Neural progenitor cell (in vitro differentiated cells): Measurements from ENCODE around the gene UBIAD1.

Experiments
- EZH2phosphoT487 ChIP-seq: fragments of 200-600 bp; sonication (generic); IDR thresholded peaks from 2 replicates; pipeline ENCODE4 v1.6.1; 2017; ENCODE audit warnings: antibody characterized with exemption
- TF ChIP-seq, protein P1 (sequence below): fragments of 200-600 bp; sonication (generic); IDR thresholded peaks from 2 replicates; pipeline ENCODE4 v1.5.1; 2017; ENCODE audit warnings: antibody characterized with exemption, mild to moderate bottlenecking

DNA sequence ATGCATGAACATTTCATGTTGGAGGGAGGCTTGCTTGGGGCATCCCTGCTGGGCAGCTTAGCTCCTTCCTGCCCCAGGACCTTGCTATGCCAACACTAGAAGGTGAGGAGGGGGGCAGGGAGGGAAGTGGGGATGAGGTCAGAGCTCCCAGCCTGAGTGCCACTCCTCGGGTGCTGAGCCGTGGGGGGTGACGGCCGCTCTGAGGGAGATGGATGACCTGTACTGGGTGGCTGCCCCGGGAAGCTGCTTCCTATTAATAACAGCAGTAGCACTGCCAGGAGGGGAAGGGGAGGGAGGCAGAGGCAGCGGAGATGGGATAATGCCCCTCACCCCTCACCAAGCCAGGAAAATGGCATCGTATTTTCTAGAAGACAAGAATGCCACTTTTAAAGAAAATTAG, 60.6 kb downstream of the UBIAD1 start:
- TF ChIP-seq, protein P1, sequence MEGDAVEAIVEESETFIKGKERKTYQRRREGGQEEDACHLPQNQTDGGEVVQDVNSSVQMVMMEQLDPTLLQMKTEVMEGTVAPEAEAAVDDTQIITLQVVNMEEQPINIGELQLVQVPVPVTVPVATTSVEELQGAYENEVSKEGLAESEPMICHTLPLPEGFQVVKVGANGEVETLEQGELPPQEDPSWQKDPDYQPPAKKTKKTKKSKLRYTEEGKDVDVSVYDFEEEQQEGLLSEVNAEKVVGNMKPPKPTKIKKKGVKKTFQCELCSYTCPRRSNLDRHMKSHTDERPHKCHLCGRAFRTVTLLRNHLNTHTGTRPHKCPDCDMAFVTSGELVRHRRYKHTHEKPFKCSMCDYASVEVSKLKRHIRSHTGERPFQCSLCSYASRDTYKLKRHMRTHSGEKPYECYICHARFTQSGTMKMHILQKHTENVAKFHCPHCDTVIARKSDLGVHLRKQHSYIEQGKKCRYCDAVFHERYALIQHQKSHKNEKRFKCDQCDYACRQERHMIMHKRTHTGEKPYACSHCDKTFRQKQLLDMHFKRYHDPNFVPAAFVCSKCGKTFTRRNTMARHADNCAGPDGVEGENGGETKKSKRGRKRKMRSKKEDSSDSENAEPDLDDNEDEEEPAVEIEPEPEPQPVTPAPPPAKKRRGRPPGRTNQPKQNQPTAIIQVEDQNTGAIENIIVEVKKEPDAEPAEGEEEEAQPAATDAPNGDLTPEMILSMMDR = no peak
- TF ChIP-seq EZH2phosphoT487 = no peak
